HepG2 (cell line): ENCODE results near the gene COX18. TPM values are rescaled to one million over a fixed set of nuclear protein-coding genes. Genes with fewer than 3 reads are reported as not detected.

Experiments
- ATF3 ChIP-seq: sonication (generic); formaldehyde crosslinking; IDR thresholded peaks from 2 replicates; pipeline ENCODE4 v1.4.0; 2020; ENCODE audit warnings: missing genetic modification reagents
- CEBPZ ChIP-seq: IDR thresholded peaks from 2 replicates; pipeline ENCODE4 v1.6.1; 2012; ENCODE audit warnings: low read length, improper control_type of control experiment
- GTF3A ChIP-seq: sonication (generic); formaldehyde crosslinking; conservative IDR thresholded peaks from 2 replicates; pipeline ENCODE4 v1.4.0; 2020; ENCODE audit warnings: mild to moderate bottlenecking, missing genetic modification reagents
- KLF11 ChIP-seq: IDR thresholded peaks from 2 replicates; pipeline ENCODE4 v1.6.1; 2016; ENCODE audit warnings: missing compliant biosample characterization
- MED13 ChIP-seq: sonication (generic); formaldehyde crosslinking; IDR thresholded peaks from 2 replicates; pipeline ENCODE4 v1.5.0; 2020; ENCODE audit warnings: missing genetic modification reagents
- MTF1 ChIP-seq: sonication (generic); formaldehyde crosslinking; IDR thresholded peaks from 2 replicates; pipeline ENCODE4 v1.5.0; 2020; ENCODE audit warnings: missing genetic modification reagents
- MXI1 ChIP-seq: IDR thresholded peaks from 3 replicates; pipeline ENCODE4 v1.6.1; 2012; ENCODE audit warnings: low read depth, low read length, inconsistent platforms, borderline replicate concordance
- NFATC3 ChIP-seq: sonication (generic); formaldehyde crosslinking; IDR thresholded peaks from 2 replicates; pipeline ENCODE4 v1.5.1; 2020; ENCODE audit warnings: mild to moderate bottlenecking, missing genetic modification reagents
- NFE2 ChIP-seq: sonication (generic); formaldehyde crosslinking; IDR thresholded peaks from 2 replicates; pipeline ENCODE4 v1.4.0; 2020; ENCODE audit warnings: missing genetic modification reagents
- NR2F1 ChIP-seq, 2 experiments: fragments of 450-650 bp in 1 of 2; formaldehyde crosslinking in 1 of 2; IDR thresholded peaks; 2 replicates each; pipeline versions ENCODE4 v1.5.0 to v1.6.1; 2016 to 2020; ENCODE audit warnings: mild to moderate bottlenecking in 1 of 2, missing compliant biosample characterization in 1 of 2, missing genetic modification reagents in 1 of 2, moderate library complexity in 1 of 2
- SMAD9 ChIP-seq: sonication (generic); formaldehyde crosslinking; IDR thresholded peaks from 2 replicates; pipeline ENCODE4 v1.5.1; 2020; ENCODE audit warnings: mild to moderate bottlenecking, missing genetic modification reagents
- TARDBP ChIP-seq: sonication (generic); formaldehyde crosslinking; IDR thresholded peaks from 2 replicates; pipeline ENCODE4 v1.8.0; 2022; ENCODE audit warnings: mild to moderate bottlenecking, missing genetic modification reagents
- TEAD3 ChIP-seq: optimal IDR thresholded peaks from 2 replicates; pipeline ENCODE3; 2016; ENCODE audit warnings: borderline replicate concordance
- TGIF2 ChIP-seq: IDR thresholded peaks from 2 replicates; pipeline ENCODE4 v1.6.1; 2016; ENCODE audit warnings: control low read depth, missing compliant biosample characterization
- TIGD3 ChIP-seq: sonication (generic); formaldehyde crosslinking; IDR thresholded peaks from 2 replicates; pipeline ENCODE4 v1.5.1; 2020; ENCODE audit warnings: mild to moderate bottlenecking, missing genetic modification reagents, borderline replicate concordance
- ZBTB3 ChIP-seq: sonication (generic); formaldehyde crosslinking; IDR thresholded peaks from 2 replicates; pipeline ENCODE4 v1.4.0; 2020; ENCODE audit warnings: low read depth, mild to moderate bottlenecking, moderate library complexity, missing genetic modification reagents, borderline replicate concordance
- ZFP62 ChIP-seq: sonication (generic); formaldehyde crosslinking; IDR thresholded peaks from 2 replicates; pipeline ENCODE4 v1.4.0; 2020; ENCODE audit warnings: missing genetic modification reagents
- ZMYM3 ChIP-seq: sonication (generic); formaldehyde crosslinking; IDR thresholded peaks from 2 replicates; pipeline ENCODE4 v1.5.1; 2020; ENCODE audit warnings: mild to moderate bottlenecking, missing genetic modification reagents
- ZNF225 ChIP-seq: sonication (generic); formaldehyde crosslinking; IDR thresholded peaks from 2 replicates; pipeline ENCODE4 v1.4.0; 2020; ENCODE audit warnings: mild to moderate bottlenecking, missing genetic modification reagents
- ZNF383 ChIP-seq: sonication (generic); formaldehyde crosslinking; IDR thresholded peaks from 2 replicates; pipeline ENCODE4 v1.4.0; 2020; ENCODE audit warnings: missing genetic modification reagents, mild to moderate bottlenecking, borderline replicate concordance
- ZNF460 ChIP-seq: sonication (generic); formaldehyde crosslinking; IDR thresholded peaks from 2 replicates; pipeline ENCODE4 v1.5.1; 2020; ENCODE audit warnings: missing genetic modification reagents, mild to moderate bottlenecking, borderline replicate concordance
- ZNF616 ChIP-seq: sonication (generic); formaldehyde crosslinking; IDR thresholded peaks from 2 replicates; pipeline ENCODE4 v1.5.0; 2020; ENCODE audit warnings: low read depth, mild to moderate bottlenecking, missing genetic modification reagents
- ZNF746 ChIP-seq: sonication (generic); formaldehyde crosslinking; IDR thresholded peaks from 2 replicates; pipeline ENCODE4 v1.8.0; 2022; ENCODE audit warnings: mild to moderate bottlenecking, missing genetic modification reagents
- ZNF747 ChIP-seq: sonication (generic); formaldehyde crosslinking; IDR thresholded peaks from 2 replicates; pipeline ENCODE4 v1.8.1; 2023; ENCODE audit warnings: missing genetic modification reagents, mild to moderate bottlenecking, borderline replicate concordance
- ZSCAN30 ChIP-seq: sonication (generic); formaldehyde crosslinking; IDR thresholded peaks from 2 replicates; pipeline ENCODE4 v1.5.0; 2020; ENCODE audit warnings: mild to moderate bottlenecking, missing genetic modification reagents
- ZZZ3 ChIP-seq: sonication (generic); formaldehyde crosslinking; IDR thresholded peaks from 2 replicates; pipeline ENCODE4 v1.4.0; 2020; ENCODE audit warnings: missing genetic modification reagents, mild to moderate bottlenecking, borderline replicate concordance
- polyA plus RNA-seq, 8 experiments: library from polyadenylated mRNA; depleted of rRNA in 3 of 8; stranded (reverse) in 7 of 8; unstranded in 1 of 8; fragments of >200 nt; fragmentation: Illumina TruSeq in 4 of 8; extraction: Trizol in 4 of 8; gene quantifications; 2 replicates each; pipeline versions ENCODE4 v1.2.1 to v1.2.3, GENCODE V29; 2011 to 2016; ENCODE audit warnings: low read depth in 4 of 8, missing spikeins in 1 of 8, mixed read lengths in 1 of 8; ENCODE audit not compliant: insufficient read depth in 1 of 8
- total RNA-seq, 5 experiments: library from RNA; depleted of rRNA; stranded (reverse); fragments of >200 nt; fragmentation: Illumina TruSeq; extraction: Trizol; gene quantifications; 2 replicates each; pipeline ENCODE4 v1.2.3, GENCODE V29; 2016; ENCODE audit warnings: low read depth in 1 of 5

Gene COX18
- total and polyA plus RNA-seq, 2 of the 13 experiments (the other 11 are each of a cell fraction or from before 2014, with no cell fraction given), result 8.7 to 21.3 TPM

GRCh38 chr4:73069338-73070073 is at the start of gene COX18 (continued):
- TF ChIP-seq MED13 (CRISPR knock-in tag) (peak; percentile 58; the same call in 1 of the 2 replicates), ZMYM3 (CRISPR knock-in tag) (no peak), MTF1 (0 out of 2 replicates have a peak, but pooled peaks have one; percentile 70), ZNF746 (peak; percentile 73; the same call in 1 of the 2 replicates), ZZZ3 (CRISPR knock-in tag) (peak; percentile 18), MXI1 (peak; percentile 83; the same call in 1 of the 3 replicates), ZNF460 (CRISPR knock-in tag) (no peak; the same call in 1 of the 2 replicates), NFATC3 (CRISPR knock-in tag) (no peak; the same call in 1 of the 2 replicates), TIGD3 (CRISPR knock-in tag) (no peak), NR2F1 (CRISPR knock-in tag; IDR thresholded peaks at IDR 0.05) (peak in 1 of 2 experiments; percentile 26; a peak in 1 of 4 replicates), CEBPZ (no peak), ZNF747 (CRISPR knock-in tag) (peak; percentile 84), NFE2 (CRISPR knock-in tag) (no peak), ZBTB3 (CRISPR knock-in tag) (peak; percentile 67), ATF3 (peak; percentile 77), ZNF225 (CRISPR knock-in tag) (peak; percentile 93), ZNF383 (no peak), SMAD9 (0 out of 2 replicates have a peak, but pooled peaks have one; percentile 69), TARDBP (CRISPR knock-in tag) (peak; percentile 59; the same call in 1 of the 2 replicates), KLF11 (CRISPR knock-in tag) (peak; percentile 84), GTF3A (CRISPR knock-in tag) (0 out of 2 replicates have a peak, but pooled peaks have one; percentile 20), TEAD3 (CRISPR knock-in tag) (peak; percentile 77), TGIF2 (CRISPR knock-in tag) (peak; percentile 85; the same call in 1 of the 2 replicates), ZSCAN30 (CRISPR knock-in tag) (no peak), ZNF616 (CRISPR knock-in tag) (peak; percentile 26; the same call in 1 of the 2 replicates), ZFP62 (CRISPR knock-in tag) (no peak)
